GM12878 (cell line): Measurements from ENCODE around the gene TREML1. TPM values are rescaled to one million over a fixed set of nuclear protein-coding genes. Genes with fewer than 3 reads are reported as not detected.

Experiments
- ATAC-seq: fragments of 200-7000 bp; cut with Tn5 transposase; 3 replicates; pipeline ENCODE4 v1.9.1; 2020; ENCODE audit warnings: mild to moderate bottlenecking, moderate library complexity
- BruUV-seq: library from RNA; stranded (reverse); fragments of 400-500 nt; replicated peaks from 2 replicates; lab custom pipeline; 2021; lab: Mats Ljungman, UMichigan
- CTCF ChIA-PET: fragments of 300-600 bp; sonication (Branson Sonifier 250); formaldehyde crosslinking; extraction: SDS; loops from one replicate; lab custom pipeline; 2021; ENCODE audit warnings: inconsistent platforms; lab: Yijun Ruan, JAX
- POLR2A ChIA-PET: fragments of 350-600 bp; formaldehyde crosslinking; extraction: SDS; loops from one replicate; lab custom pipeline; 2021; ENCODE audit warnings: inconsistent platforms; lab: Charles Lee
- RAD21 ChIA-PET: fragments of 300-600 bp; sonication (Branson Sonifier 250); formaldehyde crosslinking; loops from one replicate; lab custom pipeline; 2023; ENCODE audit warnings: antibody characterized with exemption; ENCODE audit not compliant: unreplicated experiment; lab: Charles Lee
- SMC1A ChIA-PET: fragments of 300-600 bp; sonication (Branson Sonifier 250); formaldehyde crosslinking; loops from one replicate; lab custom pipeline; 2023; ENCODE audit not compliant: unreplicated experiment, uncharacterized antibody; lab: Charles Lee
- DNase-seq: peaks from one replicate; pipeline ENCODE4 v3.0.0-alpha.2; 2011; ENCODE audit warnings: low read depth, low spot score
- FAIRE-seq: peaks from 3 replicates; lab custom pipeline; 2011; peaks lifted over from hg19 to GRCh38; lab: Jason Lieb, UNC
- H2AFZ ChIP-seq: 2 replicates; pipeline ENCODE4 v1.6.0; 2011; ENCODE audit warnings: low read depth, low read length, control low read depth; ENCODE audit not compliant: control insufficient read depth
- H3K27ac ChIP-seq: 2 replicates; pipeline ENCODE4 v1.5.1; 2011; ENCODE audit warnings: control low read depth; ENCODE audit not compliant: control insufficient read depth, insufficient read depth
- H3K27me3 ChIP-seq, 2 experiments: replicated peaks in 1 of 2; 2 replicates each; pipeline versions ENCODE4 v1.6.0 to v1.6.1; 2011; ENCODE audit warnings: low read length in 1 of 2; ENCODE audit not compliant: control insufficient read depth in 2 of 2, insufficient read depth in 2 of 2
- H3K36me3 ChIP-seq, 2 experiments: 2 replicates each; pipeline ENCODE4 v1.5.1; 2011; ENCODE audit warnings: low read length in 1 of 2; ENCODE audit not compliant: control insufficient read depth in 2 of 2, insufficient read depth in 2 of 2
- H3K4me1 ChIP-seq: 2 replicates; pipeline ENCODE4 v1.6.1; 2011; ENCODE audit warnings: mild to moderate bottlenecking, low read length, moderate library complexity, mixed read lengths; ENCODE audit not compliant: control insufficient read depth, insufficient read depth
- H3K4me2 ChIP-seq: 2 replicates; pipeline ENCODE4 v1.6.0; 2011; ENCODE audit warnings: control low read depth; ENCODE audit not compliant: control insufficient read depth, insufficient read depth
- H3K4me3 ChIP-seq: fragments of 200-600 bp; sonication (generic); 2 replicates; pipeline ENCODE4 v1.5.1; 2016
- H3K79me2 ChIP-seq: 2 replicates; pipeline ENCODE4 v1.6.0; 2011; ENCODE audit warnings: low read length; ENCODE audit not compliant: control insufficient read depth, insufficient read depth
- H3K9ac ChIP-seq: 2 replicates; pipeline ENCODE4 v1.8.0; 2011; ENCODE audit warnings: low read length, control low read depth, mixed read lengths; ENCODE audit not compliant: control insufficient read depth, insufficient read depth
- H3K9me3 ChIP-seq: replicated peaks from 3 replicates; pipeline ENCODE4 v1.5.1; 2011; ENCODE audit warnings: mild to moderate bottlenecking, low read length; ENCODE audit not compliant: control insufficient read depth, insufficient read depth
- H4K20me1 ChIP-seq: 2 replicates; pipeline ENCODE4 v1.6.0; 2011; ENCODE audit not compliant: control insufficient read depth, insufficient read depth
- BMI1 ChIP-seq: fragments of 450-650 bp; IDR thresholded peaks from 2 replicates; pipeline ENCODE4 v1.6.1; 2016; ENCODE audit warnings: mild to moderate bottlenecking, moderate library complexity, borderline replicate concordance
- CBX5 ChIP-seq: sonication (generic); IDR thresholded peaks from 2 replicates; pipeline ENCODE4 v1.6.1; 2016; ENCODE audit warnings: low read depth, moderate library complexity, mild to moderate bottlenecking, inconsistent platforms
- E4F1 ChIP-seq: fragments of 450-650 bp; IDR thresholded peaks from 2 replicates; pipeline ENCODE4 v1.6.1; 2018; ENCODE audit warnings: borderline replicate concordance, mild to moderate bottlenecking; ENCODE audit not compliant: partially characterized antibody
- GABPA ChIP-seq: IDR thresholded peaks from 2 replicates; pipeline ENCODE4 v1.6.1; 2014; ENCODE audit warnings: antibody characterized with exemption, low read depth, mild to moderate bottlenecking, inconsistent platforms
- IKZF1 ChIP-seq: fragments of 450-650 bp; conservative IDR thresholded peaks from 2 replicates; pipeline ENCODE4 v1.6.1; 2017; ENCODE audit warnings: antibody characterized with exemption, mild to moderate bottlenecking
- MTA2 ChIP-seq: fragments of 450-650 bp; IDR thresholded peaks from 2 replicates; pipeline ENCODE4 v1.6.1; 2016; ENCODE audit warnings: low read depth, mild to moderate bottlenecking, moderate library complexity
- MYB ChIP-seq: fragments of 150-350 bp; IDR thresholded peaks from 2 replicates; pipeline ENCODE4 v1.6.1; 2014; ENCODE audit warnings: mild to moderate bottlenecking, low read depth, low read length, borderline replicate concordance
- TARDBP ChIP-seq: IDR thresholded peaks from 2 replicates; pipeline ENCODE4 v1.6.1; 2016; ENCODE audit warnings: borderline replicate concordance
- YBX1 ChIP-seq: fragments of 450-650 bp; IDR thresholded peaks from 2 replicates; pipeline ENCODE4 v1.6.1; 2016; ENCODE audit warnings: antibody characterized with exemption
- ZBED1 ChIP-seq: IDR thresholded peaks from 2 replicates; pipeline ENCODE4 v1.6.1; 2016; ENCODE audit warnings: borderline replicate concordance
- WGBS: methylation state at CpG from one replicate; pipeline ENCODE4 v1.1.6; 2016; ENCODE audit warnings: low lambda C conversion rate; ENCODE audit not compliant: insufficient replicate concordance, insufficient coverage; ENCODE audit errors: missing lambda C conversion rate; 5-methylcytosine and 5-hydroxymethylcytosine counted together
- in situ Hi-C: fragments of 300-500 bp; cut with MboI; formaldehyde crosslinking; loops from 9 replicates; pipeline ENCODE4 v1.14.3; 2018; ENCODE audit warnings: mixed read lengths
- intact Hi-C: fragments of 100-400 bp; cut with micrococcal nuclease; formaldehyde crosslinking; loops from one replicate; pipeline ENCODE4 v1.14.2; 2022; ENCODE audit not compliant: unreplicated experiment
- polyA plus RNA-seq, 11 experiments: library from polyadenylated mRNA; depleted of rRNA in 4 of 11; unstranded in 6 of 11; stranded (reverse) in 5 of 11; fragments of >200 nt; fragmentation: Nextera tagmentation in 4 of 11; fragmentation: Illumina TruSeq in 1 of 11; extraction: Ambion mirVana in 4 of 11; extraction: Trizol in 1 of 11; gene quantifications; 1 replicate in 1 of 11; 2 replicates in 10 of 11; pipeline versions ENCODE4 v1.2.1 to v1.2.3, GENCODE V29; 2011 to 2016; ENCODE audit warnings: inconsistent platforms in 2 of 11, missing spikeins in 2 of 11, low read depth in 1 of 11
- total RNA-seq, 4 experiments: library from RNA; depleted of rRNA in 3 of 4; stranded (reverse); fragments of >200 nt in 3 of 4; fragmentation: Illumina TruSeq in 1 of 4; extraction: Trizol in 1 of 4; gene quantifications; 2 replicates each; pipeline versions ENCODE4 v1.2.1 to v1.2.3, GENCODE V29; 2013 to 2021
- TF ChIP-seq, protein P1 (sequence below): IDR thresholded peaks from 2 replicates; pipeline ENCODE4 v1.6.1; 2012; ENCODE audit warnings: low read depth, low read length, improper control_type of control experiment

Gene TREML1
- total and polyA plus RNA-seq, 10 of the 15 experiments (the other 5 are each of a cell fraction or from before 2014, with no cell fraction given) = 0.21 TPM; not detected in 9

DNA sequence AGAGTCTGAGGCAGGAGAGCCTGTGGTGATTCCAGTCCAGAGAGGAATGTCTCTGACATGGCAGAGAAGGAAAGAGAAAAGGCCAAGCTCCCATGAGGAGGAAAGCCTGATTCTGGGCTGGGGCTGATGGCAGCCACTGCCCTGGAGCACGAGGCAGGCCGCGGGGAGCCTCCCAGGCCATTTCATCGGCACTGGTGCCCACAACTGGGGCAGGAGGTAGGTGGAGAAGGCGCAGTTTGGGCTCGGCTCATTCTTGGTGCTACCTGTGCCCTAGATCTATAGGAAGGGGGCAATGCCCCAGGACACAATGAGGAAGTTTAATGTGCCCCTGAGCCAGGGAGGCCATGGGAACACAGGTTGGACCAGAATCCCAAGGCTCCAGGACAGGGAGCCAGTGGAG, 2.6 kb upstream of the TREML1 start (continued):
- TF ChIP-seq BMI1 (no peak), IKZF1 (no peak)

- WGBS = 34% methylated on average over 4 of the region's 4 CpGs
- BruUV-seq = no TSS peak
- CTCF ChIA-PET = no interaction called here
Observed at GRCh38 chr6:41156001-41156400, 1.9 kb upstream of the TREML1 start.

More at GRCh38 chr6:41156001-41156400, 1.9 kb upstream of the TREML1 start:
- no peak overlapping the region for H3K4me2 ChIP-seq
- no peak overlapping the region for H3K9ac ChIP-seq
- RAD21 ChIA-PET = no interaction called here
- no peak for DNase-seq
- H3K4me1 ChIP-seq = no peaks in the 10 kb centered on the region
- no peak overlapping the region for H2AFZ ChIP-seq
- SMC1A ChIA-PET = no interaction called here
- H3K27ac ChIP-seq = no peak overlapping the region
- no peak for TF ChIP-seq MTA2
- TF ChIP-seq TARDBP = no peak
- no peak for TF ChIP-seq GABPA
- no peak for TF ChIP-seq CBX5
- TF ChIP-seq ZBED1 = no peak
- no peak for TF ChIP-seq E4F1
- no peak for TF ChIP-seq YBX1
- TF ChIP-seq, protein P1, sequence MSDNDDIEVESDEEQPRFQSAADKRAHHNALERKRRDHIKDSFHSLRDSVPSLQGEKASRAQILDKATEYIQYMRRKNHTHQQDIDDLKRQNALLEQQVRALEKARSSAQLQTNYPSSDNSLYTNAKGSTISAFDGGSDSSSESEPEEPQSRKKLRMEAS = no peak
- TF ChIP-seq MYB = no peak
- TF ChIP-seq, all 136 proteins: peak for 0
- Histone ChIP-seq H3K9me3 (no peaks in the 10 kb centered on the region), H3K36me3 (no peaks in the 10 kb centered on the region), H3K27me3 (no peaks in the 10 kb centered on the region), H3K79me2 (no peaks in the 10 kb centered on the region), H3K4me3 (no peak overlapping the region), H4K20me1 (no peaks in the 10 kb centered on the region)
- ATAC-seq (no peak), FAIRE-seq (no peak)
- POLR2A ChIA-PET = no interaction called here
- intact Hi-C loops = no loop called here
- in situ Hi-C loops = no loop called here
